ENCODE results near the gene PCNA. TPM values are rescaled to one million over a fixed set of nuclear protein-coding genes. Genes with fewer than 3 reads are reported as not detected.
A peak's percentile ranks its signal among the peaks of the same experiment; 100 is the strongest.

Gene PCNA
- total and polyA plus RNA-seq, 9 of the 15 experiments (the other 6 are each of a cell fraction or from before 2014, with no cell fraction given): 213 to 390 (median 291) TPM

DNA sequence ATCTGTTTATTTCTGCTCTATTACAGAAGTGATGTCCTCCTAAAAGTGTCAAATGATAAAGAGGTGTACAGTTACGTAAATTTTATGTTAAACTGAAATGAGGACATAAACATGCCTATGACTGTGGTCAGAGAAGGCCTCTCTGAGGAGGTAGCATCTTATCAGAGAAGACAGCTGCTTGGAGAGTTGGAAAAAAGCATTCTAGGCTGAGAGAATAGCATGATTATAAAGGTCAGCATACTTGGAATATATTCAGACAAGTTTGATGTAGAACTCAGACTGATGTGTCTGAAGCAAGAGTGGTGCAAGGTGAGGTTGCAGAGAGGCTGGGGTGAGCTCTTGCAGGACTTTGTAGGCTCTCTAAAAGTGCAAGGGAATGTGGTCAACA lies 3.1 kb upstream of the PCNA start (continued):
- TF ChIP-seq, protein P1, sequence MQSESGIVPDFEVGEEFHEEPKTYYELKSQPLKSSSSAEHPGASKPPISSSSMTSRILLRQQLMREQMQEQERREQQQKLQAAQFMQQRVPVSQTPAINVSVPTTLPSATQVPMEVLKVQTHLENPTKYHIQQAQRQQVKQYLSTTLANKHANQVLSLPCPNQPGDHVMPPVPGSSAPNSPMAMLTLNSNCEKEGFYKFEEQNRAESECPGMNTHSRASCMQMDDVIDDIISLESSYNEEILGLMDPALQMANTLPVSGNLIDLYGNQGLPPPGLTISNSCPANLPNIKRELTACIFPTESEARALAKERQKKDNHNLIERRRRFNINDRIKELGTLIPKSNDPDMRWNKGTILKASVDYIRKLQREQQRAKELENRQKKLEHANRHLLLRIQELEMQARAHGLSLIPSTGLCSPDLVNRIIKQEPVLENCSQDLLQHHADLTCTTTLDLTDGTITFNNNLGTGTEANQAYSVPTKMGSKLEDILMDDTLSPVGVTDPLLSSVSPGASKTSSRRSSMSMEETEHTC (IDR thresholded peaks at IDR 0.05): no peak
- TF ChIP-seq, protein P2, sequence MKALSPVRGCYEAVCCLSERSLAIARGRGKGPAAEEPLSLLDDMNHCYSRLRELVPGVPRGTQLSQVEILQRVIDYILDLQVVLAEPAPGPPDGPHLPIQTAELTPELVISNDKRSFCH (CRISPR knock-in tag; IDR thresholded peaks at IDR 0.05): no peak
- TF ChIP-seq, protein P2 (tag; IDR thresholded peaks at IDR 0.05): peak; percentile 99
- TF ChIP-seq ZNF143 (CRISPR knock-in tag; IDR thresholded peaks at IDR 0.05) (no peak), BDP1 (IDR thresholded peaks at IDR 0.05; ENCODE audit: insufficient read depth, insufficient read length) (no peak), ZBTB1 (CRISPR knock-in tag; IDR thresholded peaks at IDR 0.05; ENCODE audit: borderline replicate concordance, low read depth) (no peak), ZNF408 (CRISPR knock-in tag; IDR thresholded peaks at IDR 0.05; ENCODE audit: low read depth) (no peak), ZNF175 (CRISPR knock-in tag; IDR thresholded peaks at IDR 0.05; ENCODE audit: low read depth) (no peak), ZNF780A (CRISPR knock-in tag; IDR thresholded peaks at IDR 0.05) (no peak), ZNF444 (CRISPR knock-in tag; IDR thresholded peaks at IDR 0.05) (no peak), GTF2F1 (IDR thresholded peaks at IDR 0.05; ENCODE audit: low read depth, low read length) (no peak), ZNF24 (IDR thresholded peaks at IDR 0.05) (no peak), ZNF384 (IDR thresholded peaks at IDR 0.05; ENCODE audit: low read depth, low read length) (no peak), DPF2 (IDR thresholded peaks at IDR 0.05) (peak; percentile 64; the same call in 1 of the 2 replicates), SUPT5H (IDR thresholded peaks at IDR 0.05) (no peak), NEUROD1 (IDR thresholded peaks at IDR 0.05; ENCODE audit: borderline replicate concordance, low read depth, low read length, partially characterized antibody) (no peak), MED1 (CRISPR knock-in tag; IDR thresholded peaks at IDR 0.05; ENCODE audit: borderline replicate concordance) (no peak), ZNF134 (CRISPR knock-in tag; conservative IDR thresholded peaks at IDR 0.05) (no peak), HNRNPL (IDR thresholded peaks at IDR 0.05; ENCODE audit: low read depth, low read length) (no peak), SMC3 (conservative IDR thresholded peaks at IDR 0.05; ENCODE audit: insufficient read depth, low read depth, low read length) (no peak)
- TF ChIP-seq, protein P3, sequence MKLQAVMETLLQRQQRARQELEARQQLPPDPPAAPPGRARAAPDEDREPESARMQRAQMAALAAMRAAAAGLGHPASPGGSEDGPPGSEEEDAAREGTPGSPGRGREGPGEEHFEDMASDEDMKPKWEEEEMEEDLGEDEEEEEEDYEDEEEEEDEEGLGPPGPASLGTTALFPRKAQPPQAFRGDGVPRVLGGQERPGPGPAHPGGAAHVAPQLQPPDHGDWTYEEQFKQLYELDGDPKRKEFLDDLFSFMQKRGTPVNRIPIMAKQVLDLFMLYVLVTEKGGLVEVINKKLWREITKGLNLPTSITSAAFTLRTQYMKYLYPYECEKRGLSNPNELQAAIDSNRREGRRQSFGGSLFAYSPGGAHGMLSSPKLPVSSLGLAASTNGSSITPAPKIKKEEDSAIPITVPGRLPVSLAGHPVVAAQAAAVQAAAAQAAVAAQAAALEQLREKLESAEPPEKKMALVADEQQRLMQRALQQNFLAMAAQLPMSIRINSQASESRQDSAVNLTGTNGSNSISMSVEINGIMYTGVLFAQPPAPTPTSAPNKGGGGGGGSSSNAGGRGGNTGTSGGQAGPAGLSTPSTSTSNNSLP (IDR thresholded peaks at IDR 0.05; ENCODE audit: borderline replicate concordance, low read depth, low read length): peak; percentile 24; the same call in 1 of the 2 replicates
- TF ChIP-seq, protein P4, sequence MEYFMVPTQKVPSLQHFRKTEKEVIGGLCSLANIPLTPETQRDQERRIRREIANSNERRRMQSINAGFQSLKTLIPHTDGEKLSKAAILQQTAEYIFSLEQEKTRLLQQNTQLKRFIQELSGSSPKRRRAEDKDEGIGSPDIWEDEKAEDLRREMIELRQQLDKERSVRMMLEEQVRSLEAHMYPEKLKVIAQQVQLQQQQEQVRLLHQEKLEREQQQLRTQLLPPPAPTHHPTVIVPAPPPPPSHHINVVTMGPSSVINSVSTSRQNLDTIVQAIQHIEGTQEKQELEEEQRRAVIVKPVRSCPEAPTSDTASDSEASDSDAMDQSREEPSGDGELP (CRISPR knock-in tag; IDR thresholded peaks at IDR 0.05; ENCODE audit: borderline replicate concordance): peak; percentile 30; the same call in 1 of the 2 replicates
- TF ChIP-seq, protein P5, sequence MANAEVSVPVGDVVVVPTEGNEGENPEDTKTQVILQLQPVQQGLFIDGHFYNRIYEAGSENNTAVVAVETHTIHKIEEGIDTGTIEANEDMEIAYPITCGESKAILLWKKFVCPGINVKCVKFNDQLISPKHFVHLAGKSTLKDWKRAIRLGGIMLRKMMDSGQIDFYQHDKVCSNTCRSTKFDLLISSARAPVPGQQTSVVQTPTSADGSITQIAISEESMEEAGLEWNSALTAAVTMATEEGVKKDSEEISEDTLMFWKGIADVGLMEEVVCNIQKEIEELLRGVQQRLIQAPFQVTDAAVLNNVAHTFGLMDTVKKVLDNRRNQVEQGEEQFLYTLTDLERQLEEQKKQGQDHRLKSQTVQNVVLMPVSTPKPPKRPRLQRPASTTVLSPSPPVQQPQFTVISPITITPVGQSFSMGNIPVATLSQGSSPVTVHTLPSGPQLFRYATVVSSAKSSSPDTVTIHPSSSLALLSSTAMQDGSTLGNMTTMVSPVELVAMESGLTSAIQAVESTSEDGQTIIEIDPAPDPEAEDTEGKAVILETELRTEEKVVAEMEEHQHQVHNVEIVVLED (CRISPR knock-in tag; IDR thresholded peaks at IDR 0.05): no peak
- TF ChIP-seq, protein P6, sequence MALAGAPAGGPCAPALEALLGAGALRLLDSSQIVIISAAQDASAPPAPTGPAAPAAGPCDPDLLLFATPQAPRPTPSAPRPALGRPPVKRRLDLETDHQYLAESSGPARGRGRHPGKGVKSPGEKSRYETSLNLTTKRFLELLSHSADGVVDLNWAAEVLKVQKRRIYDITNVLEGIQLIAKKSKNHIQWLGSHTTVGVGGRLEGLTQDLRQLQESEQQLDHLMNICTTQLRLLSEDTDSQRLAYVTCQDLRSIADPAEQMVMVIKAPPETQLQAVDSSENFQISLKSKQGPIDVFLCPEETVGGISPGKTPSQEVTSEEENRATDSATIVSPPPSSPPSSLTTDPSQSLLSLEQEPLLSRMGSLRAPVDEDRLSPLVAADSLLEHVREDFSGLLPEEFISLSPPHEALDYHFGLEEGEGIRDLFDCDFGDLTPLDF (CRISPR knock-in tag; IDR thresholded peaks at IDR 0.05): no peak

All from K562 (cell line).